H1 (cell line): ENCODE results near the gene SH2D7. TPM values are rescaled to one million over a fixed set of nuclear protein-coding genes. Genes with fewer than 3 reads are reported as not detected.

ENCODE experiments used
- CTCF ChIA-PET: fragments of 300-600 bp; sonication (Branson Sonifier 250); formaldehyde crosslinking; loops from one replicate; lab custom pipeline; 2021; ENCODE audit not compliant: partially characterized antibody; lab: Charles Lee
- POLR2A ChIA-PET: fragments of 300-600 bp; sonication (Branson Sonifier 250); formaldehyde crosslinking; loops from one replicate; lab custom pipeline; 2021; ENCODE audit warnings: inconsistent platforms; ENCODE audit not compliant: partially characterized antibody; lab: Charles Lee
- DNase-seq, 2 experiments: peaks; one replicate each; pipeline versions ENCODE4 v3.0.0 to v3.0.0-alpha.2; 2010 to 2022; ENCODE audit warnings: low spot score in 2 of 2, low read depth in 1 of 2, mixed read lengths in 1 of 2
- FAIRE-seq: peaks from 2 replicates; lab custom pipeline; 2011; peaks lifted over from hg19 to GRCh38; lab: Jason Lieb, UNC
- H2AFZ ChIP-seq: 2 replicates; pipeline ENCODE4 v1.8.1; 2012; ENCODE audit warnings: low read length, inconsistent platforms
- H2AK5ac ChIP-seq: 2 replicates; pipeline ENCODE4 v1.6.1; 2013; ENCODE audit warnings: low read depth, low read length
- H2BK120ac ChIP-seq: replicated peaks from 2 replicates; pipeline ENCODE3; 2013; ENCODE audit warnings: low read depth, low read length, inconsistent platforms
- H2BK12ac ChIP-seq: 2 replicates; pipeline ENCODE4 v1.6.1; 2013; ENCODE audit warnings: low read depth, low read length
- H2BK15ac ChIP-seq: 2 replicates; pipeline ENCODE4 v1.6.1; 2013; ENCODE audit warnings: low read length
- H2BK20ac ChIP-seq: 2 replicates; pipeline ENCODE4 v1.6.1; 2013; ENCODE audit warnings: low read length
- H2BK5ac ChIP-seq: 2 replicates; pipeline ENCODE4 v1.6.1; 2013; ENCODE audit warnings: low read depth, low read length
- H3K14ac ChIP-seq: 2 replicates; pipeline ENCODE4 v1.6.1; 2013; ENCODE audit warnings: inconsistent platforms; ENCODE audit not compliant: insufficient read length
- H3K18ac ChIP-seq: 2 replicates; pipeline ENCODE4 v1.6.1; 2013; ENCODE audit warnings: low read length; ENCODE audit errors: extremely low read depth
- H3K23ac ChIP-seq: 2 replicates; pipeline ENCODE4 v1.6.1; 2013; ENCODE audit warnings: inconsistent platforms; ENCODE audit not compliant: insufficient read length
- H3K23me2 ChIP-seq: 2 replicates; pipeline ENCODE4 v1.6.1; 2013; ENCODE audit warnings: low read depth, low read length
- H3K27ac ChIP-seq: 2 replicates; pipeline ENCODE4 v1.6.1; 2011; ENCODE audit warnings: low read depth, low read length, inconsistent platforms
- H3K27me3 ChIP-seq, 4 experiments: replicated peaks in 1 of 4; 1 replicate in 1 of 4; 2 replicates in 3 of 4; pipeline versions ENCODE4 v1.6.1 to v1.8.1; 2011 to 2013; ENCODE audit warnings: low read length in 3 of 4, mild to moderate bottlenecking in 3 of 4, inconsistent platforms in 2 of 4, mixed read lengths in 2 of 4, moderate library complexity in 1 of 4; ENCODE audit not compliant: control insufficient read depth in 3 of 4, insufficient read depth in 3 of 4; ENCODE audit errors: extremely low read depth in 1 of 4
- H3K36me3 ChIP-seq, 4 experiments: 2 replicates each; pipeline versions ENCODE4 v1.6.1 to v1.8.1; 2011 to 2013; ENCODE audit warnings: mild to moderate bottlenecking in 4 of 4, low read length in 3 of 4, moderate library complexity in 2 of 4, control low read depth in 1 of 4, inconsistent platforms in 1 of 4; ENCODE audit not compliant: insufficient read depth in 4 of 4, control insufficient read depth in 2 of 4
- H3K4ac ChIP-seq: replicated peaks from 2 replicates; pipeline ENCODE3; 2013; ENCODE audit warnings: low read length, low read depth, mixed read lengths, inconsistent platforms; ENCODE audit not compliant: insufficient read length
- H3K4me1 ChIP-seq, 4 experiments: replicated peaks in 1 of 4; 1 replicate in 1 of 4; 2 replicates in 3 of 4; pipeline versions ENCODE4 v1.6.1 to v1.8.1; 2011 to 2013; ENCODE audit warnings: low read length in 3 of 4, inconsistent platforms in 2 of 4, mixed read lengths in 1 of 4; ENCODE audit not compliant: insufficient read depth in 4 of 4, control insufficient read depth in 3 of 4
- H3K4me2 ChIP-seq, 2 experiments: 2 replicates each; pipeline versions ENCODE4 v1.6.1 to v1.8.1; 2011 to 2013; ENCODE audit warnings: low read depth in 2 of 2, low read length in 2 of 2, control low read depth in 1 of 2, inconsistent platforms in 1 of 2, mild to moderate bottlenecking in 1 of 2; ENCODE audit not compliant: insufficient read depth in 1 of 2
- H3K4me3 ChIP-seq, 4 experiments: fragments of 200-600, 300-600 bp in 1 of 4; sonication (generic), shearing (Covaris generic), sonication (Bioruptor Twin) in 1 of 4; 2 replicates each; pipeline versions ENCODE4 v1.5.1 to v1.8.1; 2011 to 2016; ENCODE audit warnings: low read length in 4 of 4, low read depth in 3 of 4, control low read depth in 2 of 4, inconsistent platforms in 2 of 4, mild to moderate bottlenecking in 2 of 4, mixed read lengths in 1 of 4, moderate library complexity in 1 of 4; ENCODE audit not compliant: insufficient read depth in 2 of 4; ENCODE audit errors: extremely low read depth in 1 of 4
- H3K56ac ChIP-seq: replicated peaks from 2 replicates; pipeline ENCODE3; 2013; ENCODE audit warnings: low read depth, mild to moderate bottlenecking, mixed read lengths, low read length, inconsistent platforms; ENCODE audit not compliant: insufficient read length
- H3K79me1 ChIP-seq: 2 replicates; pipeline ENCODE4 v1.6.1; 2013; ENCODE audit warnings: low read depth, low read length, control low read depth
- H3K79me2 ChIP-seq, 2 experiments: 2 replicates each; pipeline versions ENCODE4 v1.6.1 to v1.8.1; 2012 to 2013; ENCODE audit warnings: low read length in 2 of 2, mild to moderate bottlenecking in 2 of 2, inconsistent platforms in 1 of 2; ENCODE audit not compliant: insufficient read depth in 2 of 2, control insufficient read depth in 1 of 2
- H3K9ac ChIP-seq, 4 experiments: replicated peaks in 1 of 4; 1 replicate in 1 of 4; 2 replicates in 3 of 4; pipeline versions ENCODE4 v1.6.1 to v1.8.1; 2011 to 2013; ENCODE audit warnings: low read depth in 3 of 4, low read length in 3 of 4, control low read depth in 2 of 4, mild to moderate bottlenecking in 2 of 4, moderate library complexity in 2 of 4, inconsistent platforms in 1 of 4; ENCODE audit errors: extremely low read depth in 1 of 4
- H3K9me3 ChIP-seq, 2 experiments: 2 replicates each; pipeline versions ENCODE4 v1.6.1 to v1.8.1; 2012 to 2013; ENCODE audit warnings: mild to moderate bottlenecking in 2 of 2, moderate library complexity in 2 of 2, control low read depth in 1 of 2, inconsistent platforms in 1 of 2, low read depth in 1 of 2, low read length in 1 of 2, mixed read lengths in 1 of 2; ENCODE audit not compliant: insufficient read depth in 2 of 2
- H4K20me1 ChIP-seq, 2 experiments: replicated peaks in 1 of 2; 2 replicates each; pipeline versions ENCODE3 to v1.8.1; 2011 to 2013; ENCODE audit warnings: inconsistent platforms in 2 of 2, low read length in 2 of 2, mild to moderate bottlenecking in 1 of 2; ENCODE audit not compliant: insufficient read depth in 2 of 2, control insufficient read depth in 1 of 2
- H4K5ac ChIP-seq: 2 replicates; pipeline ENCODE4 v1.6.1; 2013; ENCODE audit warnings: low read length, low read depth, mixed read lengths, inconsistent platforms; ENCODE audit not compliant: insufficient read length
- H4K8ac ChIP-seq: 2 replicates; pipeline ENCODE4 v1.8.0; 2013; ENCODE audit warnings: mild to moderate bottlenecking, moderate library complexity, low read length, inconsistent platforms; ENCODE audit not compliant: insufficient read depth; ENCODE audit errors: extremely low read depth
- H4K91ac ChIP-seq: replicated peaks from 2 replicates; pipeline ENCODE3; 2013; ENCODE audit warnings: low read length, mixed read lengths, inconsistent platforms; ENCODE audit not compliant: insufficient read length
- BACH1 ChIP-seq: IDR thresholded peaks from 2 replicates; pipeline ENCODE4 v1.6.1; 2012; ENCODE audit warnings: low read length, improper control_type of control experiment
- CEBPB ChIP-seq: IDR thresholded peaks from 2 replicates; pipeline ENCODE4 v1.6.1; 2012; ENCODE audit warnings: low read depth, low read length
- EZH2 ChIP-seq: fragments of 200-600 bp; sonication (generic); IDR thresholded peaks from 2 replicates; pipeline ENCODE4 v1.7.1; 2012; ENCODE audit warnings: low read depth, mild to moderate bottlenecking, moderate library complexity, low read length, inconsistent platforms; ENCODE audit not compliant: severe bottlenecking
- HDAC2 ChIP-seq, 2 experiments: fragments of 300-600 bp in 1 of 2; sonication (generic) in 1 of 2; IDR thresholded peaks; 2 replicates each; pipeline ENCODE4 v1.6.1; 2011 to 2012; ENCODE audit warnings: low read depth in 2 of 2, low read length in 2 of 2, mild to moderate bottlenecking in 2 of 2, moderate library complexity in 2 of 2, borderline replicate concordance in 1 of 2, inconsistent platforms in 1 of 2
- KDM4A ChIP-seq: IDR thresholded peaks from one replicate; pipeline ENCODE4 v1.7.1; 2012; ENCODE audit warnings: low read depth, mild to moderate bottlenecking, moderate library complexity, low read length, inconsistent platforms; ENCODE audit not compliant: severe bottlenecking
- KDM5A ChIP-seq: fragments of 200-600 bp; IDR thresholded peaks from 2 replicates; pipeline ENCODE4 v1.7.1; 2012; ENCODE audit warnings: mild to moderate bottlenecking, low read length, inconsistent platforms, mixed read lengths
- NRF1 ChIP-seq: IDR thresholded peaks from 2 replicates; pipeline ENCODE4 v1.6.1; 2011; ENCODE audit warnings: mild to moderate bottlenecking, low read depth, low read length, improper control_type of control experiment
- POLR2AphosphoS5 ChIP-seq: IDR thresholded peaks from 2 replicates; pipeline ENCODE4 v1.6.1; 2011; ENCODE audit warnings: low read depth, low read length
- RFX5 ChIP-seq: IDR thresholded peaks from 2 replicates; pipeline ENCODE4 v1.6.1; 2011; ENCODE audit warnings: low read depth, low read length, improper control_type of control experiment, borderline replicate concordance
- RXRA ChIP-seq: IDR thresholded peaks from 2 replicates; pipeline ENCODE4 v1.6.1; 2011; ENCODE audit warnings: low read depth, mild to moderate bottlenecking, low read length, moderate library complexity; ENCODE audit not compliant: insufficient read depth
- SAP30 ChIP-seq: fragments of 300-600 bp; sonication (generic); IDR thresholded peaks from 2 replicates; pipeline ENCODE4 v1.7.1; 2012; ENCODE audit warnings: low read length, moderate library complexity, mild to moderate bottlenecking, inconsistent platforms; ENCODE audit not compliant: insufficient read depth, insufficient replicate concordance
- SP1 ChIP-seq: IDR thresholded peaks from 2 replicates; pipeline ENCODE4 v1.6.1; 2011; ENCODE audit warnings: low read depth, low read length
- TAF7 ChIP-seq: optimal IDR thresholded peaks from 2 replicates; pipeline ENCODE3; 2011; ENCODE audit warnings: low read depth, mild to moderate bottlenecking, inconsistent platforms, low read length, moderate library complexity, borderline replicate concordance
- WGBS, 2 experiments: shearing (Covaris generic) in 1 of 2; methylation state at CpG; one replicate each; pipeline versions ENCODE4 v1.1.6 to v1.1.7; 2013 to 2015; ENCODE audit warnings: low lambda C conversion rate in 2 of 2, mixed read lengths in 2 of 2, inconsistent platforms in 1 of 2, low coverage in 1 of 2, missing lambda C conversion rate in 1 of 2; ENCODE audit not compliant: insufficient replicate concordance in 2 of 2, insufficient coverage in 1 of 2, insufficient read length in 1 of 2; ENCODE audit errors: extremely low coverage in 1 of 2, missing lambda C conversion rate in 1 of 2; 5-methylcytosine and 5-hydroxymethylcytosine counted together
- polyA plus RNA-seq, 7 experiments: library from polyadenylated mRNA; depleted of rRNA in 3 of 7; stranded (reverse) in 5 of 7; unstranded in 2 of 7; fragments of >200 nt in 5 of 7; fragments of 200-250 nt in 2 of 7; gene quantifications; 1 replicate in 5 of 7; 2 replicates in 1 of 7; 4 replicates in 1 of 7; pipeline versions ENCODE4 v1.2.1 to v1.2.3, GENCODE V29; 2011 to 2013; ENCODE audit warnings: missing spikeins in 2 of 7, mixed read lengths in 2 of 7
- total RNA-seq: library from RNA; stranded (reverse); fragmentation: NEBNext Ultra II Directional; extraction: Animal tissue kit (Norgen Biotek cat#: 25700); gene quantifications from 2 replicates; pipeline ENCODE4 v1.2.1, GENCODE V29; 2021
- TF ChIP-seq, protein P1 (sequence below): IDR thresholded peaks from 2 replicates; pipeline ENCODE4 v1.6.1; 2012; ENCODE audit warnings: inconsistent platforms

SH2D7 gene
- total and polyA plus RNA-seq, 2 of the 8 experiments (the other 6 are each of a cell fraction or from before 2014, with no cell fraction given): not detected

DNA sequence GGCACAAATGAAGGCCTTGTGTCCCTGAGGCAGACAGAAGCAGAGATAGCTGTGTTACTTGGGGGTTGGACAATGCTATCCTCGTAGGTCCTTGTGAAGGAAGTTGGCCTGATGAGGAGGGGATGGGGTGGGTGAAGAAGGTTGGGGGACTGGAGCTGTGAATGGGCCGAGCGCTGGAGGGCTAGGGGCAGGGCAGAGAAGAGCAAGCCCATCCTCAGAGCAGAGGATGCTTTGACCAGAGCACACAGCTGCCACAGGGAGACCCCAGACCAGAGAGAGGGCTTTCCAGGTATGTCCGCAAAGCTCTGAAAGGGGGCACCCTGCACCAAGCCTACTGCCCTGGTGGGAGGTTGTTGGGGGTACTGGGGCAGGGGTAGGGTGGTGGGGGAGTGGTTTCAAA is 9.2 kb upstream of the SH2D7 start:
- no peak overlapping the region for H3K4me2 ChIP-seq
- H4K8ac ChIP-seq: no peak overlapping the region
- no peaks in the 10 kb centered on the region; a peak in 1 of 7 replicates for H3K27me3 ChIP-seq
- DNase-seq (no peak), FAIRE-seq (no peak)
- no peak overlapping the region for H3K4me3 ChIP-seq
- H3K9ac ChIP-seq: no peak overlapping the region
- no peaks in the 10 kb centered on the region for H3K79me1 ChIP-seq
- ChIA-PET CTCF (interaction anchor here (0.9 to 3.3 kb wide), 14 partner anchors 10 to 159 kb away, joined by 3 to 19 read pairs (median 4); partner anchors contain the start of gene CIB2), POLR2A (interaction anchor here (0.9 to 1.4 kb wide), 2 partner anchors 11 to 19 kb away, joined by 3 to 5 read pairs; no protein-coding TSS in a partner anchor)
- no peak overlapping the region for H2AK5ac ChIP-seq
- H3K23me2 ChIP-seq: no peaks in the 10 kb centered on the region
- no peak overlapping the region for H3K23ac ChIP-seq
- no peak overlapping the region for H3K56ac ChIP-seq
- WGBS, 2 experiments: 85% methylated on average over 4 of the region's 4 CpGs; no CpG with 5 or more reads in 1 of the 2 experiments
- no peak overlapping the region for H3K14ac ChIP-seq
- no peak overlapping the region for H3K18ac ChIP-seq
- H4K20me1 ChIP-seq: no peaks in the 10 kb centered on the region
- no peak overlapping the region for H2BK5ac ChIP-seq
- H3K27ac ChIP-seq: no peak overlapping the region
- no peak overlapping the region for H2BK15ac ChIP-seq
- H3K79me2 ChIP-seq: no peaks in the 10 kb centered on the region
- H3K36me3 ChIP-seq: no peaks in the 10 kb centered on the region
- H4K5ac ChIP-seq: no peak overlapping the region
- H3K9me3 ChIP-seq: no peaks in the 10 kb centered on the region
- H2BK12ac ChIP-seq: no peak overlapping the region
- no peak overlapping the region for H3K4ac ChIP-seq
- H2AFZ ChIP-seq: no peak overlapping the region
- no peak overlapping the region for H4K91ac ChIP-seq
- H3K4me1 ChIP-seq: no peaks in the 10 kb centered on the region
- no peak overlapping the region for H2BK120ac ChIP-seq
- no peak overlapping the region for H2BK20ac ChIP-seq
- no peak for TF ChIP-seq SAP30
- TF ChIP-seq KDM4A: no peak
- no peak for TF ChIP-seq NRF1
- TF ChIP-seq SP1: no peak
- TF ChIP-seq POLR2AphosphoS5: no peak
- TF ChIP-seq, protein P1, sequence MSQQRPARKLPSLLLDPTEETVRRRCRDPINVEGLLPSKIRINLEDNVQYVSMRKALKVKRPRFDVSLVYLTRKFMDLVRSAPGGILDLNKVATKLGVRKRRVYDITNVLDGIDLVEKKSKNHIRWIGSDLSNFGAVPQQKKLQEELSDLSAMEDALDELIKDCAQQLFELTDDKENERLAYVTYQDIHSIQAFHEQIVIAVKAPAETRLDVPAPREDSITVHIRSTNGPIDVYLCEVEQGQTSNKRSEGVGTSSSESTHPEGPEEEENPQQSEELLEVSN: no peak
- no peak for TF ChIP-seq BACH1
- no peak for TF ChIP-seq RXRA
- TF ChIP-seq KDM5A: no peak
- no peak for TF ChIP-seq RFX5
- TF ChIP-seq TAF7: no peak
- TF ChIP-seq CEBPB: no peak
- no peak for TF ChIP-seq EZH2
- no peak for TF ChIP-seq HDAC2 (IDR thresholded peaks at IDR 0.05; ENCODE audit: borderline replicate concordance in 1 of 2, low read depth in 2 of 2, low read length in 2 of 2)
